BLaER1 (cell line): Measurements from ENCODE around the gene KPTN.

Source experiments
- H3K27ac ChIP-seq: shearing (Covaris generic); formaldehyde crosslinking; 2 replicates; pipeline ENCODE4 v1.8.1; 2022
- H3K27me3 ChIP-seq: shearing (Covaris generic); formaldehyde crosslinking; 2 replicates; pipeline ENCODE4 v1.8.1; 2022
- H3K36me3 ChIP-seq: shearing (Covaris generic); formaldehyde crosslinking; 2 replicates; pipeline ENCODE4 v1.8.1; 2022
- H3K4me1 ChIP-seq: shearing (Covaris generic); formaldehyde crosslinking; 2 replicates; pipeline ENCODE4 v1.8.1; 2022
- H3K4me2 ChIP-seq: shearing (Covaris generic); formaldehyde crosslinking; 2 replicates; pipeline ENCODE4 v1.8.1; 2022
- H3K4me3 ChIP-seq: shearing (Covaris generic); formaldehyde crosslinking; 2 replicates; pipeline ENCODE4 v1.8.1; 2022
- H3K9ac ChIP-seq: shearing (Covaris generic); formaldehyde crosslinking; 2 replicates; pipeline ENCODE4 v1.8.1; 2022
- H3K9me3 ChIP-seq: shearing (Covaris generic); formaldehyde crosslinking; 2 replicates; pipeline ENCODE4 v1.8.1; 2022
- H4K20me1 ChIP-seq: shearing (Covaris generic); formaldehyde crosslinking; 2 replicates; pipeline ENCODE4 v1.8.1; 2022
- Cebpa-rat ChIP-seq: shearing (Covaris generic); IDR thresholded peaks from 2 replicates; pipeline ENCODE4 v1.8.1; 2022

Gene KPTN

DNA sequence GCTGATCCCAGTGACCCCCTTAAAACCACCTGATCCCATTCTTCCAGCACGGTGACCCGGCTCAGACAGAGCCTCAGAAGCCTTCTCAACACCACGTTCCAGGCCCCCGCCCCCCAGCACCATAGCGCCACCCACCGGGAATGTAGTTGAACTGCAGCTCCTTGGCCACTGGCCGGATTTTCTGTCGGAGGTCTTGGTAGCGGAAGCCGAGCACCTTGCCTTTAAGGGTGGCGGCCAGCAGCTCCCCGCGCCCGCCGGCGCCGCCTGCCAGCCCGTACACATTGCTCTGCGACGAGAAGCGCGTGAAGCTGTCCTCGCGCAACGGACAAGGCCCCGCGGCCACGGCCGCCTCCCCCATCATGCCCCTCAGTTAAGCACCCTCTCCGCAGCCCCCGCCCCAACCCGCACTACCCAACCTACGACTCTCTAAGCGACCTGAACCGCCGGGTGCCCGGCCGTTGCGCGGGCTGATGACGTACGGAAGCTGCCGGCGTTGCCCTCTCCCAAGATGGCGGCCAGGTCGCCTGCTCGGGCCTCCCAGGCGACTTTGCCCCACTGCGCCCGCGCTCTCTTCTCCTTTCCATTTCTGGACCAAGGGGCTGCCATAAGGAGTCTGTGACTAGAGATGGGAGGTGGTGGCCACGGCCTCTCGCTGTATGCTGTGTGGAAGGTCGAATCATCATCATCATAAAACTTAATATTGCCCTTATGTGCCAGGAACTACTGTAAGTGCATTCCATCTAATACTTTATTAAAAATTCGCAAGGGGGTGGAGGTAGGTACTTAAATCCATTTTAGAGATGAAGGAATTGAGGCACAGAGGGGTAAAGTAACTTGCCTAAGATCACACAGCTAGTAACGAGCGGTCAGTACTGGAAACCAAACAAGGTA is at the start of gene KPTN:
TSS of gene KPTN (minus strand) at position 420 of the 891 bp plus-strand sequence. CDS start at position 361, 59 bp downstream.
- Histone ChIP-seq H4K20me1 (no peaks in the 10 kb centered on the region), H3K27ac (peak within 1 kb of the TSS; percentile 95), H3K4me1 (peaks cover 54% of the 10 kb centered on the region), H3K4me2 (peak within 1 kb of the TSS; percentile 91), H3K9me3 (no peaks in the 10 kb centered on the region), H3K27me3 (no peaks in the 10 kb centered on the region), H3K9ac (peak within 1 kb of the TSS; percentile 92), H3K36me3 (peaks cover 3% of the 10 kb centered on the region; the same call in 1 of the 2 replicates), H3K4me3 (peak within 1 kb of the TSS; percentile 73)
- TF ChIP-seq Cebpa-rat = no peak

GRCh38 chr19:47531640-47532387 is 47.8 kb upstream of the KPTN start:
- Histone ChIP-seq H3K36me3 (no peaks in the 10 kb centered on the region), H3K4me1 (peaks cover 6% of the 10 kb centered on the region; the same call in 1 of the 2 replicates), H4K20me1 (no peaks in the 10 kb centered on the region), H3K4me3 (no peak overlapping the region), H3K9ac (no peak overlapping the region), H3K4me2 (no peak overlapping the region), H3K27ac (no peak overlapping the region), H3K27me3 (peaks cover 4% of the 10 kb centered on the region; the same call in 1 of the 2 replicates), H3K9me3 (no peaks in the 10 kb centered on the region)
- TF ChIP-seq Cebpa-rat = no peak

DNA sequence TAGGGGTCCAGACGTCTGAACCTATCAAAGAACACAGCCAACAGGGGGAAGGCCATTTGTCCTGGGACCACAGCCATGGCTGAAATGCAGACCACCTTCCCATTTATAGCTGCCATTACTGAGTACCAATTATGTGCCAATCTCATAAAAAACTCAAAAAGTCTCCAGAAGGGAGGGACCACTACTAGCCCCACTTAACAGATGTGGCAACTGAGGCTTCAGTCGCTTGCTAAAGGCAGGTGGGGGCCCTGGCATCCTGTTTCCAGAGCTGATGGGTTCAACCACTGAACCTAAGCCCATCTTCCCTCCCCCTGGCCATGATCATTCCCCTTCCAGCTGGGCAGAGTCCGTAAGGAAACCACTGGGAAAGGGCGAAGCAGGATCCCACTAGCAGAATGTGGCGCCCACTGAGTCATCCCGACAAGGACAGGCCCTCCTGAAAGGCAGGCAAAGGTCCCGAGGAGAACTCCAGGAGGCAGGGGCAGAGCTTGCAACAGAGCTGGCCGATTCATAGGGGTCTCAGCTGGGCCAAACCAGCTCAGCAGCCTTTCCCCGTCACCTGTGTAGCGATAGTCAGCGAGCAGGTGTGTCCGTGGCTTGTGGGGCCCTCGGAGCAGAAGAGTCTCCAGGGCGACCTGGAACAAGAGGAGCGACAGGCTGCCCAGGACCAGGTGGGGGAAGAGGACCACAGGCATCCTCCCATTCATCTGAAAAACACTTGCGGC is 45.2 kb upstream of the KPTN start:
- Histone ChIP-seq H3K9me3 (no peaks in the 10 kb centered on the region), H3K4me3 (no peak overlapping the region), H3K9ac (no peak overlapping the region), H3K27me3 (peaks cover 4% of the 10 kb centered on the region; the same call in 1 of the 2 replicates), H3K36me3 (no peaks in the 10 kb centered on the region), H4K20me1 (no peaks in the 10 kb centered on the region), H3K4me1 (peaks cover 6% of the 10 kb centered on the region), H3K27ac (no peak overlapping the region), H3K4me2 (peak overlapping the region; percentile 23; the same call in 1 of the 2 replicates)
- TF ChIP-seq Cebpa-rat = no peak

- Histone ChIP-seq H3K27ac (no peak overlapping the region), H3K4me3 (no peak overlapping the region), H3K36me3 (no peaks in the 10 kb centered on the region), H3K4me1 (peaks cover 22% of the 10 kb centered on the region), H3K9me3 (no peaks in the 10 kb centered on the region), H4K20me1 (peaks cover 3% of the 10 kb centered on the region; the same call in 1 of the 2 replicates), H3K4me2 (no peak overlapping the region), H3K27me3 (peaks cover 10% of the 10 kb centered on the region), H3K9ac (no peak overlapping the region)
- TF ChIP-seq Cebpa-rat = no peak
These were observed 42.8 kb upstream of the KPTN start for GRCh38 chr19:47526798-47527197.

DNA sequence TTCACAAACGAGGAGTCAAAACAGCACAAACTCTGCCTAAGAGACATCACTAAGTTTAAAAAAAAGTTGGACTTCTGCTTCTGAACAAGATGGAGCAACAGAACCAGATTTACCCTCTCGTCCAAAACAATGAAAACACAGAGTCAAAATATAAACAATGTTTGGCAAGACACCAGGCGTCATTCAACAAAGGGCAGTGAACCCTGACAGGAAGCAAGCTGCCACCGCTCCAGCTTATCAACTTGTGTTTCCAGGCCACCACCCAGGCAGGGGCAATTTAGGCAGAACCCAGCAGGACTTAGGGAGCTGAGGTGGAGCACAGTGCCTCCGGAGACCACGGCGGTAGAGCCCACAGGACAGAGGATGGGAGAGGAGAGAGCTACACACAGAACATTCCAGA is 39.5 kb upstream of the KPTN start:
- H3K36me3 ChIP-seq = no peaks in the 10 kb centered on the region
- peaks cover 38% of the 10 kb centered on the region for H3K27me3 ChIP-seq
- no peak overlapping the region for H3K4me3 ChIP-seq
- no peak overlapping the region for H3K9ac ChIP-seq
- peaks cover 37% of the 10 kb centered on the region for H4K20me1 ChIP-seq
- no peak overlapping the region for H3K27ac ChIP-seq
- H3K4me2 ChIP-seq = peak overlapping the region; percentile 69
- H3K9me3 ChIP-seq = no peaks in the 10 kb centered on the region
- no peak for TF ChIP-seq Cebpa-rat
- peaks cover 29% of the 10 kb centered on the region for H3K4me1 ChIP-seq

- Histone ChIP-seq H3K9ac (no peak overlapping the region), H3K4me3 (no peak overlapping the region), H4K20me1 (peaks cover 46% of the 10 kb centered on the region), H3K4me2 (no peak overlapping the region), H3K27ac (no peak overlapping the region), H3K4me1 (peaks cover 47% of the 10 kb centered on the region), H3K27me3 (peaks cover 46% of the 10 kb centered on the region), H3K9me3 (no peaks in the 10 kb centered on the region), H3K36me3 (no peaks in the 10 kb centered on the region)
- no peak for TF ChIP-seq Cebpa-rat
These were observed 37.6 kb upstream of the KPTN start for GRCh38 chr19:47521473-47522180.

- no peaks in the 10 kb centered on the region for H3K36me3 ChIP-seq
- H3K9ac ChIP-seq = no peak overlapping the region
- H3K27ac ChIP-seq = no peak overlapping the region
- H4K20me1 ChIP-seq = peaks cover 46% of the 10 kb centered on the region
- H3K4me1 ChIP-seq = peaks cover 55% of the 10 kb centered on the region
- H3K9me3 ChIP-seq = no peaks in the 10 kb centered on the region
- no peak overlapping the region for H3K4me2 ChIP-seq
- H3K4me3 ChIP-seq = no peak overlapping the region
- peaks cover 47% of the 10 kb centered on the region for H3K27me3 ChIP-seq
- TF ChIP-seq Cebpa-rat = no peak
These were observed 36.8 kb upstream of the KPTN start for GRCh38 chr19:47520839-47521238.

DNA sequence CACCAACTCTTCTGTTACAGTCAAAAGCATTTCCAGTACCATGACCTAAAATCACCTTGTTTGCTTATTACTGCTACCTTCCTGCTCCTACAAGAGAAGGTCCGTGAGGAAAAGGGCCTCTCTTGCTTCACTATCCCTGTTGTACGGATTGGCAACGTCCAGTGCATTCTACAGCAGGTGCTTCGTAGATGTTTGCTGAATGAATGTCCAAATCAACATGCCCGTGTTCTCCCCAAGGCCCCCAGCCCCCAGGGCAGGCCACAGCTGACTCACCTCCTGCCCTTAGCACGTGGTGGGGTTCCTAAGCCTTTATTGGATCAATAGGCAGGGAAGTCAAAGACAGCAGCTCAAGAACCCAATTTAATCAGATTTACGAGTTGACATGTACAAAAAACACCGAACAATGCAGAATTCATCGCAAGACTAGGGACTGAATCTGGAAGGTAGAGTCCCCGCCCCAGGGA is 36.4 kb upstream of the KPTN start:
- Histone ChIP-seq H3K4me1 (peaks cover 58% of the 10 kb centered on the region), H3K27ac (no peak overlapping the region), H3K27me3 (peaks cover 47% of the 10 kb centered on the region), H3K4me3 (no peak overlapping the region), H3K4me2 (no peak overlapping the region), H3K9ac (no peak overlapping the region), H3K9me3 (no peaks in the 10 kb centered on the region), H4K20me1 (peaks cover 46% of the 10 kb centered on the region), H3K36me3 (no peaks in the 10 kb centered on the region)
- TF ChIP-seq Cebpa-rat = no peak

- TF ChIP-seq Cebpa-rat = no peak
- Histone ChIP-seq H3K27ac (no peak overlapping the region), H3K36me3 (no peaks in the 10 kb centered on the region), H4K20me1 (peaks cover 54% of the 10 kb centered on the region), H3K4me2 (peak overlapping the region; percentile 72), H3K9me3 (no peaks in the 10 kb centered on the region), H3K4me1 (peaks cover 60% of the 10 kb centered on the region), H3K27me3 (peaks cover 47% of the 10 kb centered on the region), H3K9ac (no peak overlapping the region), H3K4me3 (no peak overlapping the region)
These were observed 34.8 kb upstream of the KPTN start for GRCh38 chr19:47518854-47519253.
